Heart right ventricle (tissue), 16 donors: Measurements from ENCODE around the gene IFNL3. TPM values are rescaled to one million over a fixed set of nuclear protein-coding genes. Genes with fewer than 3 reads are reported as not detected.

Experiments used
- ATAC-seq, 8 donors: fragments of 200-7000 bp; cut with Tn5 transposase; one replicate each; pipeline ENCODE4 v1.9.1; 2020; ENCODE audit warnings: mild to moderate bottlenecking in 8 of 8, moderate library complexity in 8 of 8, moderate number of reproducible peaks in 1 of 8
- DNase-seq, 2 donors: peaks; one replicate each; pipeline ENCODE4 v3.0.0-alpha.2; 2020
- H3K27ac ChIP-seq, 10 donors: fragments of 200-600 bp; sonication (generic) in 2 of 10; one replicate each; pipeline versions ENCODE4 v1.5.0 to v1.8.0; 2020 to 2022; ENCODE audit warnings: mild to moderate bottlenecking in 3 of 10
- H3K27me3 ChIP-seq, 7 donors: fragments of 200-600 bp; one replicate each; pipeline ENCODE4 v1.8.0; 2021 to 2022; ENCODE audit warnings: mild to moderate bottlenecking in 2 of 7
- H3K36me3 ChIP-seq, 9 donors: fragments of 200-600 bp; sonication (generic) in 1 of 9; one replicate each; pipeline versions ENCODE4 v1.5.0 to v1.8.0; 2020 to 2022; ENCODE audit warnings: mild to moderate bottlenecking in 2 of 9
- H3K4me1 ChIP-seq, 9 donors: fragments of 200-600 bp; sonication (generic) in 1 of 9; one replicate each; pipeline versions ENCODE4 v1.5.0 to v1.8.0; 2020 to 2022; ENCODE audit warnings: mild to moderate bottlenecking in 4 of 9
- H3K4me3 ChIP-seq, 10 donors: fragments of 200-600 bp; sonication (generic) in 2 of 10; one replicate each; pipeline versions ENCODE4 v1.5.0 to v1.8.0; 2020 to 2022; ENCODE audit warnings: mild to moderate bottlenecking in 7 of 10, moderate library complexity in 2 of 10
- H3K9me3 ChIP-seq, 11 donors: fragments of 200-600 bp in 10 of 11; sonication (generic) in 2 of 11; one replicate each; pipeline versions ENCODE4 v1.5.0 to v1.8.0; 2013 to 2022; ENCODE audit warnings: mild to moderate bottlenecking in 2 of 11, control low read depth in 1 of 11, moderate library complexity in 1 of 11
- CTCF ChIP-seq, 9 donors: fragments of 200-600 bp; sonication (generic) in 2 of 9; IDR thresholded peaks; one replicate each; pipeline versions ENCODE4 v1.5.0 to v1.8.0; 2021 to 2022; ENCODE audit warnings: antibody characterized with exemption in 9 of 9, mild to moderate bottlenecking in 5 of 9, moderate library complexity in 1 of 9
- WGBS, 2 donors: extraction: QIAGEN DNeasy Blood & Tissue Kit; methylation state at CpG; one replicate each; pipeline ENCODE4 v1.1.7; 2013; ENCODE audit warnings: inconsistent platforms in 1 of 2; 5-methylcytosine and 5-hydroxymethylcytosine counted together
- intact Hi-C, 10 donors: fragments of 100-400 bp; cut with DNase I; formaldehyde crosslinking; loops; one replicate each; pipeline versions ENCODE4 v1.11.1 to v1.14.2; 2022
- polyA plus RNA-seq, 2 donors: library from polyadenylated mRNA; stranded (reverse); fragments of 200-250 nt; gene quantifications; one replicate each; pipeline ENCODE4 v1.2.3, GENCODE V29; 2013
- total RNA-seq, 10 donors: library from RNA; stranded (reverse); fragmentation: NEBNext Ultra II Directional in 3 of 10; extraction: Animal tissue kit (Norgen Biotek cat#: 25700) in 3 of 10; gene quantifications; one replicate each; pipeline versions ENCODE4 v1.2.1 to v1.2.4, GENCODE V29; 2021 to 2023
- donor health status: Arrhythmogenic right ventricular cardiomyopathy.
- donor health status: ischemic (EF 13 %, LVEDD 7.1; RV severe dilation, severe dysfunction).
- donor health status: healthy with polysubstance abuse.
- donor health status: DM: no; HTN: yes; CAD: no.
- donor health status: DM: no; HTN: no; CAD: no.
- donor health status: ischemic (EF 25% LVEDD 6.9; RV normal size, moderate dysfunction).
- donor health status: ischemic (EF 25% LVEDD 5.7; RV mildly dilated, moderate dysfunction).
- donor health status: healthy.
- donor health status: DM: yes; HTN: yes; CAD: no.
- donor health status: Ischemic cardiomyopathy.
- donor health status: ischemic (EF 35%, LVEDD 5.7; RV mildly dilated, moderate dysfunction).
- donor health status: nonischemic (EF 11% LVEDD 7.7; RV severe dilation, severe dysfunction).
- donor health status: DM: yes; HTN: yes; CAD: no.
- donor health status: PGD.
- donor health status: ischemic (EF 29% LVEDD 5.4; RV normal size, mild dysfunction).
- donor health status: nonischemic (EF 23%, LVEDD 6.1; RV moderate dilation, normal function).

The IFNL3 gene
- total and polyA plus RNA-seq, 12 donors = not detected

DNA sequence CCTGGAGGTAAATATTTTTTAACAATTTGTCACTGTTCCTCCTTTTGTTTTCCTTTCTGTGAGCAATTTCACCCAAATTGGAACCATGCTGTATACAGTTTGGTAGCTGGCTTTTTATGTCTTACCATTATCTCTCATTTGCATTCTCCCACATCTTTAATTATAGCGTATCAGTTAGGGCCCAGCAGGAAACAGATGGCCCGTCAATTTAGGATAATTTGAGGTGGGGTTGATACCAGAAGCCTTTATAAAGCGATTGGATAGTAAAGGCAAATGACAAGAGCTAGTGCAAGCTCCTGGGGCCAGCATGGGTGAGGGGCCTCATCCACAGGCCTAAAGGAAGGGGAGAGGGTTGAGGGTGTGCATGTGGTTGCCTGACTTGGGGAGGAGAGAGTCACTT lies 7.7 kb upstream of the IFNL3 start:
- Histone ChIP-seq H3K36me3 (no peaks in the 10 kb centered on the region), H3K4me3 (no peak overlapping the region), H3K9me3 (peaks cover 0 to 9% (median 0%) of the 10 kb centered on the region in 11 donors), H3K27ac (no peak overlapping the region), H3K4me1 (peaks cover 0 to 8% (median 4%) of the 10 kb centered on the region in 9 donors), H3K27me3 (peaks cover 17 to 84% (median 54%) of the 10 kb centered on the region in 7 donors)
- WGBS, 2 donors = 33 to 34% methylated on average over 3 of the region's 3 CpGs
- intact Hi-C loops = no loop called here
- DNase-seq (no peak), ATAC-seq (no peak)
- TF ChIP-seq CTCF (IDR thresholded peaks at IDR 0.05) = no peak

GRCh38 chr19:39251846-39252245 lies 7.0 kb upstream of the IFNL3 start:
- no peak for TF ChIP-seq CTCF (IDR thresholded peaks at IDR 0.05)
- 40 to 59% methylated on average over 3 of the region's 3 CpGs for WGBS, 2 donors

DNA sequence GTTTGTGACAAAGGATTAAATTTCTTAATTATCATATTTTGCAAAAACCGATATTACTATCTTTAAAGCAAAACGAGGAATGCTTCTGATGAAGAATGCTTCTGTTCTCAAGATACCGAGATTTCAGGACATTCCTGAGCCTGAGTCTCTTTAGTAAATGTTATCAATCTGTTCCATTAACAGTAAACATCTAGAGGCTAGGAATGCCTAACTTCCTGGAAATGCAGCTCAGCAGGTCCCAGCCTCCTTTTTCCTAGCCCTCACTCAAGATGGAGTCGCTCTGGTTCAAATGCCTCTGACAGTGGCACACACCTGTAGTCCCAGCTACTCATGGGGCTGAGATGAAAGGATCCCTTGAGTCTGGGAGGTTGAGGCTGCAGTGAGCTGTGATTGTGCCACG lies 6.3 kb upstream of the IFNL3 start:
- Histone ChIP-seq H3K27ac (no peak overlapping the region), H3K9me3 (no peaks in the 10 kb centered on the region), H3K36me3 (no peaks in the 10 kb centered on the region), H3K27me3 (peaks cover 21 to 80% (median 56%) of the 10 kb centered on the region in 7 donors), H3K4me3 (no peak overlapping the region), H3K4me1 (peaks cover 0 to 14% (median 8%) of the 10 kb centered on the region in 9 donors)
- intact Hi-C loops = no loop called here
- WGBS, 2 donors = 60 to 67% methylated on average over 5 of the region's 5 CpGs
- DNase-seq (no peak), ATAC-seq (no peak)
- no peak for TF ChIP-seq CTCF (IDR thresholded peaks at IDR 0.05)

More at GRCh38 chr19:39251846-39252245, 7.0 kb upstream of the IFNL3 start:
- Histone ChIP-seq H3K27me3 (peaks cover 21 to 85% (median 60%) of the 10 kb centered on the region in 7 donors), H3K36me3 (no peaks in the 10 kb centered on the region), H3K9me3 (peaks cover 0 to 4% (median 0%) of the 10 kb centered on the region in 11 donors), H3K27ac (no peak overlapping the region), H3K4me1 (peaks cover 0 to 14% (median 8%) of the 10 kb centered on the region in 9 donors), H3K4me3 (no peak overlapping the region)
- no peak for DNase-seq
- no peak for ATAC-seq
- intact Hi-C loops = no loop called here

GRCh38 chr19:39248806-39249205 lies 4.0 kb upstream of the IFNL3 start, which contains the start of gene IFNL4:
IFNL4 (minus strand) TSS chr19:39248856.
- 48 to 53% methylated on average over 13 of the region's 13 CpGs for WGBS, 2 donors

More at GRCh38 chr19:39248806-39249205, 4.0 kb upstream of the IFNL3 start, which contains the start of gene IFNL4:
- Histone ChIP-seq H3K27ac (no peak within 1 kb of the TSS), H3K4me1 (peaks cover 0 to 14% (median 8%) of the 10 kb centered on the region in 9 donors), H3K4me3 (peak within 1 kb of the TSS in 1 of 10 donors; percentile 7), H3K9me3 (no peaks in the 10 kb centered on the region), H3K27me3 (peaks cover 21 to 68% (median 59%) of the 10 kb centered on the region in 7 donors), H3K36me3 (no peaks in the 10 kb centered on the region)
- intact Hi-C loops = no loop called here
- DNase-seq (no peak), ATAC-seq (no peak)
- no peak for TF ChIP-seq CTCF (IDR thresholded peaks at IDR 0.05)
